Ishikawa (cell line): ENCODE results near the gene SLC41A3.

Source experiments
- CREB1 ChIP-seq: IDR thresholded peaks from 2 replicates; pipeline ENCODE4 v1.6.1; 2012; ENCODE audit warnings: low read depth
- RAD21 ChIP-seq: IDR thresholded peaks from 2 replicates; pipeline ENCODE4 v1.6.1; 2012; ENCODE audit warnings: low read depth
- REST ChIP-seq: IDR thresholded peaks from 2 replicates; pipeline ENCODE4 v1.6.1; 2012; ENCODE audit warnings: low read depth, mild to moderate bottlenecking

GRCh38 chr3:126057936-126058335, 26.0 kb downstream of the SLC41A3 start:
- TF ChIP-seq RAD21: no peak
- no peak for TF ChIP-seq REST
- TF ChIP-seq CREB1: no peak
